Stimulated activated CD8-positive, alpha-beta memory T cell treated with anti-CD3 and anti-CD28 coated beads, Interleukin-12 subunit alpha, Interleukin-12 subunit beta, amount 100 ng/mL, for 24 hours (primary cell): ENCODE results near the gene EFTUD2.
"Not testable (repeated sequence)": the region's sequence is repeated elsewhere in the genome, so short reads cannot be mapped to it uniquely, and the experiment has no call there.

Experiments used
- DNase-seq: peaks from one replicate; pipeline ENCODE4 v3.0.0-alpha.2; 2020; ENCODE audit errors: extremely low read depth

Gene EFTUD2

GRCh38 chr17:44848961-44849489 lies 50.2 kb downstream of the EFTUD2 start:
- DNase-seq, result no peak

- DNase-seq, result no peak
Measured at GRCh38 chr17:44848257-44848795, 50.9 kb downstream of the EFTUD2 start.

- no peak for DNase-seq
Measured at GRCh38 chr17:44847586-44847985, 51.7 kb downstream of the EFTUD2 start, which contains the start of gene HIGD1B. Gene HIGD1B, plus strand, starts transcription at chr17:44847883. Its CDS starts 270 bp downstream, at chr17:44848153.

- no peak for DNase-seq
Measured at GRCh38 chr17:44846206-44846605, 53.0 kb downstream of the EFTUD2 start.

- no peak for DNase-seq
Measured at GRCh38 chr17:44844390-44844830, 54.8 kb downstream of the EFTUD2 start.

GRCh38 chr17:44842748-44843147 lies 56.5 kb downstream of the EFTUD2 start:
- DNase-seq, result no peak

GRCh38 chr17:44840936-44841335 lies 58.3 kb downstream of the EFTUD2 start:
- DNase-seq, result no peak

GRCh38 chr17:44840274-44840673 lies 59.0 kb downstream of the EFTUD2 start:
- DNase-seq, result no peak

GRCh38 chr17:44837196-44837595 lies 62.0 kb downstream of the EFTUD2 start:
- DNase-seq, result no peak

GRCh38 chr17:44832805-44833204 lies 66.4 kb downstream of the EFTUD2 start:
- DNase-seq, result no peak

- DNase-seq, result no peak
Measured at GRCh38 chr17:44831371-44831770, 67.9 kb downstream of the EFTUD2 start.

GRCh38 chr17:44830359-44831288 lies 68.6 kb downstream of the EFTUD2 start:
- no peak for DNase-seq

- no peak for DNase-seq
Measured at GRCh38 chr17:44829523-44830358, 69.5 kb downstream of the EFTUD2 start, which contains the start of gene GJC1. Gene GJC1, minus strand, starts transcription at chr17:44830287. Its CDS starts 24,470 bp downstream, at chr17:44805817.

- no peak for DNase-seq
Measured at GRCh38 chr17:44828919-44829522, 70.2 kb downstream of the EFTUD2 start.

GRCh38 chr17:44827863-44828262 lies 71.4 kb downstream of the EFTUD2 start:
- no peak for DNase-seq

- DNase-seq, result no peak
Measured at GRCh38 chr17:44826123-44826790, 73.0 kb downstream of the EFTUD2 start.

GRCh38 chr17:44825236-44825635 lies 74.0 kb downstream of the EFTUD2 start:
- not testable (repeated sequence) for DNase-seq

- DNase-seq, result no peak
Measured at GRCh38 chr17:44820631-44821212, 78.5 kb downstream of the EFTUD2 start.

GRCh38 chr17:44818508-44818907 lies 80.7 kb downstream of the EFTUD2 start:
- not testable (repeated sequence) for DNase-seq

- DNase-seq, result no peak
Measured at GRCh38 chr17:44812263-44812662, 87.0 kb downstream of the EFTUD2 start.
